HCT116 (cell line): ENCODE data around the gene ZNF804B. TPM values are rescaled to one million over a fixed set of nuclear protein-coding genes. Genes with fewer than 3 reads are reported as not detected.

ENCODE experiments used
- ATAC-seq: fragments of 200-7000 bp; cut with Tn5 transposase; 2 replicates; pipeline ENCODE4 v1.9.1; 2020; ENCODE audit warnings: mild to moderate bottlenecking, moderate library complexity
- BruUV-seq: library from RNA; stranded (reverse); fragments of 400-500 nt; replicated peaks from 2 replicates; lab custom pipeline; 2021; lab: Mats Ljungman, UMichigan
- CTCF ChIA-PET: fragments of 300-600 bp; sonication (Branson Sonifier 250); formaldehyde crosslinking; loops from one replicate; lab custom pipeline; 2021; ENCODE audit warnings: antibody characterized with exemption; lab: Charles Lee
- POLR2A ChIA-PET: fragments of 300-600, 350-600 bp; sonication (Branson Sonifier 250); formaldehyde crosslinking; loops from one replicate; lab custom pipeline; 2021; ENCODE audit warnings: antibody characterized with exemption; lab: Charles Lee
- RAD21 ChIA-PET, 2 experiments: fragments of 300-600 bp; sonication (Branson Sonifier 250); formaldehyde crosslinking; loops; one replicate each; lab custom pipeline; 2023; ENCODE audit warnings: low total read pairs in 2 of 2; ENCODE audit not compliant: uncharacterized antibody in 2 of 2, unreplicated experiment in 2 of 2, low non-redundant PET in 1 of 2; lab: Charles Lee
- DNase-seq: peaks from one replicate; pipeline ENCODE4 v3.0.0-alpha.2; 2010; ENCODE audit warnings: low read depth, low spot score
- H2AFZ ChIP-seq: fragments of 200-600 bp; shearing (Covaris generic), sonication (generic); 2 replicates; pipeline ENCODE4 v1.6.1; 2017; ENCODE audit warnings: low read depth, mixed run types, mixed read lengths, antibody characterized with exemption, low read length; ENCODE audit not compliant: poor library complexity, severe bottlenecking
- H3K27ac ChIP-seq: 2 replicates; pipeline ENCODE4 v1.5.1; 2012; ENCODE audit warnings: low read depth, low read length
- H3K27me3 ChIP-seq: fragments of 200-600 bp; sonication (generic); 2 replicates; pipeline ENCODE4 v1.6.1; 2016; ENCODE audit warnings: mixed run types, low read length, mixed read lengths; ENCODE audit not compliant: insufficient read depth
- H3K36me3 ChIP-seq, 2 experiments: fragments of 200-500 bp in 1 of 2; fragments of 200-600 bp in 1 of 2; sonication (Bioruptor generic) in 1 of 2; sonication (generic) in 1 of 2; 2 replicates each; pipeline versions ENCODE4 v1.5.1 to v1.6.1; 2014 to 2016; ENCODE audit warnings: low read length in 2 of 2, inconsistent platforms in 1 of 2, mixed read lengths in 1 of 2, mixed run types in 1 of 2; ENCODE audit not compliant: insufficient read depth in 2 of 2, control insufficient read depth in 1 of 2
- H3K4me1 ChIP-seq, 2 experiments: fragments of 200-600 bp in 1 of 2; sonication (generic) in 1 of 2; 2 replicates each; pipeline versions ENCODE4 v1.5.1 to v1.6.1; 2012 to 2017; ENCODE audit warnings: low read length in 2 of 2, inconsistent platforms in 1 of 2, mild to moderate bottlenecking in 1 of 2, mixed read lengths in 1 of 2, mixed run types in 1 of 2, moderate library complexity in 1 of 2; ENCODE audit not compliant: insufficient read depth in 2 of 2, control insufficient read depth in 1 of 2
- H3K4me2 ChIP-seq: fragments of 200-600 bp; sonication (generic); 2 replicates; pipeline ENCODE4 v1.6.1; 2017; ENCODE audit warnings: mixed run types, low read length, mixed read lengths
- H3K4me3 ChIP-seq, 2 experiments: fragments of 200-600 bp in 1 of 2; sonication (generic) in 1 of 2; replicated peaks in 1 of 2; 2 replicates each; pipeline ENCODE4 v1.5.1; 2011 to 2016; ENCODE audit warnings: low read length in 2 of 2, control low read depth in 1 of 2, low read depth in 1 of 2, mild to moderate bottlenecking in 1 of 2, mixed read lengths in 1 of 2, mixed run types in 1 of 2
- H3K79me2 ChIP-seq: fragments of 200-600 bp; sonication (generic); 2 replicates; pipeline ENCODE4 v1.6.1; 2017; ENCODE audit warnings: mild to moderate bottlenecking, mixed run types, low read length, moderate library complexity, mixed read lengths; ENCODE audit not compliant: insufficient read depth
- H3K9ac ChIP-seq: fragments of 200-600 bp; sonication (generic); 2 replicates; pipeline ENCODE4 v1.6.1; 2016; ENCODE audit warnings: low read length, mixed read lengths
- H3K9me2 ChIP-seq: fragments of 200-600 bp; sonication (generic), shearing (Covaris generic); 2 replicates; pipeline ENCODE4 v1.6.1; 2017; ENCODE audit warnings: mixed run types, mild to moderate bottlenecking, moderate library complexity; ENCODE audit not compliant: insufficient read depth
- H3K9me3 ChIP-seq, 2 experiments: fragments of 200-500 bp in 1 of 2; fragments of 200-600 bp in 1 of 2; sonication (Bioruptor generic) in 1 of 2; sonication (generic) in 1 of 2; 2 replicates each; pipeline ENCODE4 v1.6.1; 2014 to 2017; ENCODE audit warnings: low read length in 2 of 2, mixed read lengths in 2 of 2, inconsistent platforms in 1 of 2, low read depth in 1 of 2, mild to moderate bottlenecking in 1 of 2, mixed run types in 1 of 2, moderate library complexity in 1 of 2; ENCODE audit not compliant: control insufficient read depth in 1 of 2, insufficient read depth in 1 of 2
- H4K20me1 ChIP-seq: fragments of 200-600 bp; sonication (generic), shearing (Covaris generic); 2 replicates; pipeline ENCODE4 v1.6.1; 2017; ENCODE audit warnings: mixed run types, mild to moderate bottlenecking, moderate library complexity; ENCODE audit not compliant: insufficient read depth
- POLR2AphosphoS5 ChIP-seq: IDR thresholded peaks from 2 replicates; pipeline ENCODE4 v1.6.1; 2011; ENCODE audit warnings: mild to moderate bottlenecking, low read depth, low read length, moderate library complexity
- RAD21 ChIP-seq: IDR thresholded peaks from 2 replicates; pipeline ENCODE4 v1.6.1; 2012; ENCODE audit warnings: low read depth, mild to moderate bottlenecking
- SP1 ChIP-seq: IDR thresholded peaks from 2 replicates; pipeline ENCODE4 v1.6.1; 2012; ENCODE audit warnings: low read depth
- SRF ChIP-seq: IDR thresholded peaks from 2 replicates; pipeline ENCODE4 v1.6.1; 2012; ENCODE audit warnings: low read depth
- TCF7L2 ChIP-seq: IDR thresholded peaks from 2 replicates; pipeline ENCODE4 v1.7.0; 2011; ENCODE audit warnings: borderline replicate concordance, inconsistent platforms; ENCODE audit not compliant: insufficient read depth, insufficient read length; ENCODE audit errors: extremely low read depth
- ZFX ChIP-seq: fragments of 450-650 bp; IDR thresholded peaks from 2 replicates; pipeline ENCODE4 v1.6.1; 2017
- intact Hi-C: fragments of 100-400 bp; cut with micrococcal nuclease; formaldehyde crosslinking; loops from 2 replicates; pipeline ENCODE4 v1.10.0; 2022
- total RNA-seq: library from RNA; stranded (reverse); gene quantifications from one replicate; pipeline ENCODE4 v1.2.1, GENCODE V29; 2021; ENCODE audit not compliant: unreplicated experiment
- TF ChIP-seq, protein P1 (sequence below): IDR thresholded peaks from 2 replicates; pipeline ENCODE4 v1.6.1; 2012; ENCODE audit warnings: low read depth

The ZNF804B gene
- total RNA-seq, 1 experiment from 2014 or later, result not detected

DNA sequence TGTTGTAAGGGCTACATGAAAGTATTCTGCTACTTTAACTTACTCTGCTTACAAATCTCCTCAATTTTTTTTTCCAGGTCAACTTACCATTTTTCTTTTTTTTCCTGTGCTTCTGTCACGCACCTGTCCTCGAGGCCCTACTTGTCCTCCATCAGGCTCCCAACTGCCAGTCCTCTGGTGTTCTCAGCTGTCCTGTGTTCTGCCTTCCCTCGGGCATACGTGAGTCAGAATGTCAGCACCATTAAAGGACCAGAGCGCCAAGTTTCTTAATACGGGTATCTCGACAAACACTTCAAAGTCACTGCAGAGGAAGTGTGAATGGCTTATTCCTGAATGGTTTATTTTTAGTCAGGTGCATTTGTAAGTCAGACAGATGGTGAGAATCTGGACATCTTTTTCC lies 36.1 kb downstream of the ZNF804B start, which contains the start of gene TEX47:
TSS of gene TEX47 (minus strand) at position 185 of the 400 bp plus-strand sequence. CDS start 795 bp downstream, outside the sequence.
- no peak for DNase-seq
- ATAC-seq, result no peak
- POLR2A ChIA-PET, result no interaction called here
- Histone ChIP-seq H3K4me3 (no peak within 1 kb of the TSS), H3K36me3 (no peaks in the 10 kb centered on the region), H3K4me1 (no peaks in the 10 kb centered on the region), H3K9ac (no peak within 1 kb of the TSS), H2AFZ (no peak within 1 kb of the TSS), H3K4me2 (no peak within 1 kb of the TSS), H3K79me2 (no peaks in the 10 kb centered on the region), H3K27me3 (no peaks in the 10 kb centered on the region), H3K9me2 (no peaks in the 10 kb centered on the region), H3K9me3 (no peaks in the 10 kb centered on the region), H3K27ac (no peak within 1 kb of the TSS), H4K20me1 (no peaks in the 10 kb centered on the region)
- no peak for TF ChIP-seq SP1
- TF ChIP-seq ZFX, result no peak
- TF ChIP-seq, protein P1, sequence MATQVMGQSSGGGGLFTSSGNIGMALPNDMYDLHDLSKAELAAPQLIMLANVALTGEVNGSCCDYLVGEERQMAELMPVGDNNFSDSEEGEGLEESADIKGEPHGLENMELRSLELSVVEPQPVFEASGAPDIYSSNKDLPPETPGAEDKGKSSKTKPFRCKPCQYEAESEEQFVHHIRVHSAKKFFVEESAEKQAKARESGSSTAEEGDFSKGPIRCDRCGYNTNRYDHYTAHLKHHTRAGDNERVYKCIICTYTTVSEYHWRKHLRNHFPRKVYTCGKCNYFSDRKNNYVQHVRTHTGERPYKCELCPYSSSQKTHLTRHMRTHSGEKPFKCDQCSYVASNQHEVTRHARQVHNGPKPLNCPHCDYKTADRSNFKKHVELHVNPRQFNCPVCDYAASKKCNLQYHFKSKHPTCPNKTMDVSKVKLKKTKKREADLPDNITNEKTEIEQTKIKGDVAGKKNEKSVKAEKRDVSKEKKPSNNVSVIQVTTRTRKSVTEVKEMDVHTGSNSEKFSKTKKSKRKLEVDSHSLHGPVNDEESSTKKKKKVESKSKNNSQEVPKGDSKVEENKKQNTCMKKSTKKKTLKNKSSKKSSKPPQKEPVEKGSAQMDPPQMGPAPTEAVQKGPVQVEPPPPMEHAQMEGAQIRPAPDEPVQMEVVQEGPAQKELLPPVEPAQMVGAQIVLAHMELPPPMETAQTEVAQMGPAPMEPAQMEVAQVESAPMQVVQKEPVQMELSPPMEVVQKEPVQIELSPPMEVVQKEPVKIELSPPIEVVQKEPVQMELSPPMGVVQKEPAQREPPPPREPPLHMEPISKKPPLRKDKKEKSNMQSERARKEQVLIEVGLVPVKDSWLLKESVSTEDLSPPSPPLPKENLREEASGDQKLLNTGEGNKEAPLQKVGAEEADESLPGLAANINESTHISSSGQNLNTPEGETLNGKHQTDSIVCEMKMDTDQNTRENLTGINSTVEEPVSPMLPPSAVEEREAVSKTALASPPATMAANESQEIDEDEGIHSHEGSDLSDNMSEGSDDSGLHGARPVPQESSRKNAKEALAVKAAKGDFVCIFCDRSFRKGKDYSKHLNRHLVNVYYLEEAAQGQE, result no peak
- TF ChIP-seq SRF, result no peak
- TF ChIP-seq RAD21, result no peak
- TF ChIP-seq POLR2AphosphoS5, result no peak
- no peak for TF ChIP-seq TCF7L2
- intact Hi-C loops, result loop anchor here (10.0 kb wide), 1 partner anchor 1319 kb away; no protein-coding TSS in a partner anchor
- CTCF ChIA-PET, result no interaction called here
- BruUV-seq, result no TSS peak
- RAD21 ChIA-PET, result no interaction called here
